ENCODE data around the gene PTAR1.
"Not testable (repeated sequence)": the region's sequence is repeated elsewhere in the genome, so short reads cannot be mapped to it uniquely, and the experiment has no call there.

Gene PTAR1, protein sequence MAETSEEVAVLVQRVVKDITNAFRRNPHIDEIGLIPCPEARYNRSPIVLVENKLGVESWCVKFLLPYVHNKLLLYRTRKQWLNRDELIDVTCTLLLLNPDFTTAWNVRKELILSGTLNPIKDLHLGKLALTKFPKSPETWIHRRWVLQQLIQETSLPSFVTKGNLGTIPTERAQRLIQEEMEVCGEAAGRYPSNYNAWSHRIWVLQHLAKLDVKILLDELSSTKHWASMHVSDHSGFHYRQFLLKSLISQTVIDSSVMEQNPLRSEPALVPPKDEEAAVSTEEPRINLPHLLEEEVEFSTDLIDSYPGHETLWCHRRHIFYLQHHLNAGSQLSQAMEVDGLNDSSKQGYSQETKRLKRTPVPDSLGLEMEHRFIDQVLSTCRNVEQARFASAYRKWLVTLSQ

DNA sequence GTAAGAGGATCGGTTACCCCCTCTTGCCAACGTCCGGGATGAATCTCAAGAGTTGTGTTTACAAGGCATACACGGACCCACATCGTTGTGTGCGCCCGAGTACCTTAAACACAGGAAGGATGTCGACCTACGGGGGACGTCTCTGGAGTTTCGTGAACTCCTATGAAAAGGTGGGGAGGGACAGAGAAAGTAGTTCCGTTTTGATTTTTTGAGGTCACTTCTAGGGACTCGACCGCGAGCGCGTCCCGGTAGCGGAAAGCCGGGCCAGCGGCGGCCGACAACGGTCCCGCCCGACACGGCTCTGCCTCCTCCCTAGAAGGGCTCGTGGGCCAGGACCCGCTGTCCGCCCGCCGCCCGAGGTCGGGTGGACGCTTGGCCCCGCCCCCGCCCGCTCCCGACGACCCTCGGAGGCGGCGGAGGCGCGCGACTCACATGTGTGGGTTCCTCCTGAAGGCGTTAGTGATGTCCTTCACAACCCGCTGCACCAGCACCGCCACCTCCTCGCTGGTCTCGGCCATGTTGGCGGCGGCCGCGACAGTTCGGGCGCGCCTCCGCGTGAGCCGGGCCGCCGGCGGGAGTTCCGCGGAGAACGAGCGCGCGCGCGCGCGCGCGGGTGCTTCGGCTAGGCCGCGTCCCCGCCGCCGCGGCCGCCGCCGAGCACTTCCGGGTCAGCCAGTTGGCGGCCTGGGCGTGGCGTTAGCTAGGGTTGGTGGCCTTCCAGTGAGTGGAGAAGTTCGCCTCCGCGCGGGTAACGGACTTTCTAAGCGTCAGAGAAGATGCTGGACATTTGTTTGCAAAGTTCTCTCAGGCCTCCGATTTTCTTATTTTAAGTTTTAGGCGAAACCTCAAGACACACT, at the start of gene PTAR1:
PTAR1 (minus strand) TSS at position 591 of the 857 bp plus-strand sequence; CDS start at position 518, 73 bp downstream.
- DNase-seq: peak; percentile 93

DNA sequence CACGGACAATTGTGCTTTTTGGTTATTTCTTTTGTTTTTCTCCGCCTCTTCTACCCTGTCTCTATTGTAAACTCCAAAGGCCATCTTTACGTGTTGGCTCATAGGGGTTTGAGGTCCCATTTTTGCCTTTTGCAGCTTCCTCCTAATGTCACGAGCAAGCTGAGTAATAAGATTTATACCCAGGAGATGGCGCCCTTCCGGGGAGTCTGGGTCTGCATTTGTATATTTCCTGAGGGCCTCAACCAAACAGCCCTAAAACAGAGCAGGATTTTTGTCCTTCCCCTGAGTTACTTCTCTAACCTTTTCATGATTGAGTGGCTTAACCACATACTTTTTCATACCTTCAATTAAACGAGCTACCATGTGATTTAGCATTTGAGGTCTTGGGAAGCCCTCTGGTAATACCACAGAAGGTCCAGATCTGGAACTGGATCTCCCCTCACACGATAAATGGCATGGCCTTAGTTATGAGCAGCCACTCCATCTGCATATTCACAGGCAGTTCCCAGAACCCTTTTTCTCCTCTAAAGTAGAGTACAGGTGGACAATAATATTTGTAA, 49.6 kb upstream of the PTAR1 start:
- DNase-seq: peak; percentile 36

DNA sequence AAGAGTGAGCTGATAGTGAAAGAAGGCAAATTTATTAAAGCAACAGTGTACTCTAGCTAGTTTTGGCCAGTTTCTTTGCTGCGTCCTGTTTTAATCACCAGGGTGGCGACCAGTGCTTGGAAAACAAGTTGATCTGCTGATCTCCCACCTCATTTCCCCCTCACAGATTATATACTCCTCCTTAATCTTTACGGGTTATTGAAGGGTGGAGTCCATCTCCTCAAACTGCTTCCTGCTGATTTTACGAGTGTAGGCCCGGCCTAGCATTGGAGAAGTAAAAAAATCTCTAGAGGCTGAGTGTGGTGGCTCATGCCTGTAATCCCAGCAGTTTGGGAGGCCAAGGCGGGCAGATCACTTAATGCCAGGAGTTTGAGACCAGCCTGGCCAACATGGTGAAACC, 46.8 kb upstream of the PTAR1 start:
- DNase-seq: no peak

DNA sequence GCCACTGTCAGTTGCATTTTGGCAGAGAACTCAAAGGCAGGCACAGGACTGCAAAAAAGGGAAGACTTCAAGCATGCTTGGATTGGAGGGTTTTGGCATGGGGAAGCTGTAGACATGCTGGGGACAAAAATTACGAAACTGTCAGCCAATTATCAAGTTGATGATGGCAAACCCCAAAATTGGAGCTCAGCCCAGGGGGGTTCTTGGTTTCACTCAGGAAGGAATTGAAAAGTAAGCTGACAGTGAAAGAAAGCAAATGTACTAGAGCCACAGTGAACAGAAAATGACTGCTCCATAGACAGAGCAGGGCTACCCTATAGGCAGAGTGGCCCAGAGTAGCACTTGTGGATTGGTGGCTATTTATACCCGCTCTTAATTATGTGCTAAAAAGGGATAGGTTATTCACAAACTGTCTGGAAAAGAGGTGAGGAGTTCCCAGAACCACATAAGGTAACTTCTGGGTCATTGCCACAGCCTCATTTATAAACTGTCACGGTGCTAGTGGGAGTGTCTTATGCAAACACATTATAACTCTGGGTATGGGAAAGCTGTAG, 46.2 kb upstream of the PTAR1 start:
- DNase-seq: no peak

DNA sequence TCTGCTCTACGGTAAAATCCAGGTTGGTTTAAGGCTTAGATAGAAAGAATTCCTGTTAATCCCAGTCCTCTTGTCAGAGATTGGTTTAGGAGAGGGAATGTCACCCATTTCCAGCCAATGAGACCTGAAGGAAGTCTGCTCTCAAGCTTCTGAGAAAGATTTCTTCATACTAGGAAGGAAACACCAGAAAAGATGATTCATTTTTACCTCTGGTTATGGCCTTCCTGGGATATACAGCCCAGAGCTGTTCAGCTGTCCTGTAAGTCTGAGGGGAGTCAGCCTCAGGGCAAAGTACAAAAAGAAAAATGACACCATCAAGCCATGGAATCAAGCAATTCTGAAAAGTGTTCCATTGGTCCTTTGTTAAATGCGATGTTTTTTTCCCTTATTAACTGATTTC, 42.2 kb upstream of the PTAR1 start:
- no peak for DNase-seq

DNA sequence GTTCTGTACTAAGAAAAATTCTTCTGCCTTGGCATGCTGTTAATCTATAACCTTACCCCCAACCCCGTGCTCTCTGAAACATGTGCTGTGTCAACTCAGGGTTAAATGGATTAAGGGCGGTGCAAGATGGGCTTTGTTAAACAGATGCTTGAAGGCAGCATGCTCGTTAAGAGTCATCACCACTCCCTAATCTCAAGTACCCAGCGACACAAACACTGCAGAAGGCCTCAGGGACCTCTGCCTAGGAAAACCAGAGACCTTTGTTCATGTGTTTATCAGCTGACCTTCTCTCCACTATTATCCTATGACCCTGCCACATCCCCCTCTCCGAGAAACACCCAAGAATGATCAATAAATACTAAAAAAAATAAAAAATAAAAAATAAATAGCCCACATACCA, 40.2 kb upstream of the PTAR1 start:
- not testable (repeated sequence) for DNase-seq

DNA sequence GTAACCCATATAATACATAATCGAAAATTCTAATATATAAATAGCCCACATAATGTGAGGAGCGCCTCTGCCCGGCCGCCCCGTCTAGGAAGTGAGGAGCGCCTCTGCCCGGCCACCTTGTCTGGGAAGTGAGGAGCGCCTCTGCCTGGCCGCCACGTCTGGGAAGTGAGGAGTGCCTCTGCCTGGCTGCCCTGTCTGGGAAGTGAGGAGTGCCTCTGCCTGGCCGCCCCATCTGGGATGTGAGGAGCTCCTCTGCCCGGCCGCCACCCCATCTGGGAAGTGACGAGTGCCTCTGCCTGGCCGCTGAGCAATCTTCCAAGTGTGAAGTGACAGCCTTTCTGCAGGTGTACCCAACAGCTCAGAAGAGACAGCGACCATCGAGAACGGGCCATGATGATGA, 39.7 kb upstream of the PTAR1 start:
- DNase-seq: not testable (repeated sequence)

DNA sequence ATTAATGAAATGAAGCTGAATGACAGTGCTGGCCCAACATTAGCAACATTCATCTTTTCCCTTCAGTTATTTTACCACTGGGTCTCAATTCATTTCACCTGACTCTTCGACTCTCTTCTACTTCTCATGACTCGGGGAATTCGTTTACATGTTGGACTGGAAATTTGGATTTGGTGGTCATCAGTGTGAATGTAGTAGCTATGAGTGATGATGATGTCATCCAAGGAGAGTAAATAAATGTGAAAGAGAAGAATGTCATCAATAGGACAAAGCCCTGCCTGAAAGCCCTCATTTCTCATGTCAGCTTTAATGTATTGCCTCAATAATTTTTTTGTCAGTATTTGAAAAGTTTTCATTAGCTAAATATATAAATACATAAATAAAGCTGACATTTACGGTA, 38.9 kb upstream of the PTAR1 start:
- DNase-seq: no peak

DNA sequence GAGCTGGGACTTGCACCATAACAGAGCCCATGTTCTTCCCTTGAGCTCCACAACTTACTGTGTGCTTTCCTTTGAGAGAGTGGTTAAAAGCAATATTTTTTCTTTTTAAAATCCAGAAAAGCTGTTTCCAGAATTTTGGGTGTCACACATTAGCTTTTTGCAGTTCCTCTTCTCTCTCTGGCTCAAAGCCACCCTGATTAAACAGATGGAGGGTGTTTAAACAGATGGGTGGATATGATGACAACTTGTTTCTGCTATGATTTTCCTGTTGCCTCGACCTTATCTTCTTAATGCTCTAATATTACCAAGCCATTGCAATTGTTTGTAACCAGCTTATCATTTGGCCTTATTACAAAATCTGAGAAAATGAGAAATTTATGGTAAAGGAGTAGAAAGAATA, 37.9 kb upstream of the PTAR1 start:
- DNase-seq: no peak

DNA sequence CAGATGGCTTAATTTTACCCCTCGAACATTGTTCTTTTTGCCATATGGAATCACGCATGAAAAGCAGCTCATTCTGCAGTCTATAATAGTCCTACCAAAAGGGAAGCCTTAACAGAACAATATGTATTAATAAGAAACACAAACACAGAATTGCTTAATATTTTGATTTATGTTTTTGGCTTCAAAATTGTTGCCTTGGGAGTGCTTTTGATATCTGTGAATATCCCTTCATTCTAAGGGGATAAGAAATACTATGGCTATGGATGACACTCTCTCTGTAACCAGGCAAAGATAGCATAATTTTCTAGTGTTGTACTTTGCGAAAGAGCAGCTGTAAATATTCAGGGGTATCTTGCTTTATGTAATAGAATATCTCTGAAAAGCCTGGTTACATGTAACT, 34.5 kb upstream of the PTAR1 start:
- DNase-seq: no peak

DNA sequence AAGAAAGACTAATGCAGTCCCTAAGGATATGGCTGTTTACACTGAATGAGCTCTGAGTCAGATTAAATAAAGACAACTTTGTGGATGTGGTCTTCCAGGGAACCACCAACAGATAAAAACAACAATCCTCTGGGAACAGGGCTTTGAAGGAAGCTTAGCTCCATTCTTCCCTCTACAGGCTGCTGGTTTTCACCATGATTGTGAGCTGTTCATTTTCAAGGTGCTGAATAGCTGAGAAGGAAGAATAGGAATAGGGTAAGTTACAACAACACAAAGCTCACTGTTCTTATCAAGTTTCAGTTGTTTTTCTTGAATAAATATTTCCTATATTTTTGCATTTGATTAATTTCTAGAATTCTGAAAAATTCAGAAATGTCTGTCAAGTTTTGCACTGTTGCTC, 25.9 kb upstream of the PTAR1 start:
- no peak for DNase-seq

DNA sequence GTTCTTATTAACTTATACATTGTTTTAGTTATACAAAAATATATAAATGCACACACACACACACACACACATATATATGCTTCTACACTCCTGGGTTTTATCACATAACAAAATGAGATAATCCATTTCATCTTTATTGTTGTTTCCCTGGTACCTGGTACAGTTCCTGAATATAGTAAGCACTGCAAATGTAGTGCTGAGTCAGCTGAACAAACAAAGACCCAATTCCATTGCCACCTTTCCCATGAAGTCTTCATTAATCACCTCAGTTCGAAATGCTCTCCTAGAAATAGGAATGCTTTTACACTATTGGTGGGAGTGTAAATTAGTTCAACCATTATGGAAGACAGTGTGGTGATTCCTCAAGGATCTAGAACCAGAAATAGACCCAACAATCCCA, 13.4 kb upstream of the PTAR1 start:
- no peak for DNase-seq

DNA sequence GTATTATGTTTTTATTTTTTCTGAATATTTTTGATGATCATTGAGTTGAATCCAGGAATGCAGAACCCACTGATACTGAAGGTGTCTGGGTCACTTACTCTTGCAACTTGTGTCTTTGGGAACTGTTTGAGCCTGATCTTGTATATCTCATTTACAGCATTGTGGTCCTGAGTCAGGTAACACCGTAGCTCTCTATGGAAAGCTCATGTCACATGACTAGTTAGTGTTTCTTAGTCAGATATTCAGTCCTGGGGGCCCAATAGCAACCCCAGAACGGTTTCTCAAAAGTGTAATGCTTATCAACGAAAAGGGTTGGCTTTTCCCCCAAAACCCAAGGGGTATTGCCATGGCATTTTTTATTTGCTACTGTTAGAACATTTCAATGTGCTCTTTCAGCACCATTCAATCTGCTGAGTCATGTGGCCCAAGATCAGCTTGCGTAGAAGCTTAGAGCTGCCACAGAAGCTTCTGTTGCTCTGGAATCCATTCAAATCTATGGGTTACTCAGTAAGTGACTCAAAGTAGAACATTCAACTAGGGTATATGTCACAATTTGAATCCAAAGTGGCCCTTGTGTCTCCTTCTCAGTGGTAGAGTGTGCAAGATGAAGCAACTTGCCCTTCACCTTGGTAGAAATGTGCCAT, 12.1 kb upstream of the PTAR1 start:
- DNase-seq: no peak

DNA sequence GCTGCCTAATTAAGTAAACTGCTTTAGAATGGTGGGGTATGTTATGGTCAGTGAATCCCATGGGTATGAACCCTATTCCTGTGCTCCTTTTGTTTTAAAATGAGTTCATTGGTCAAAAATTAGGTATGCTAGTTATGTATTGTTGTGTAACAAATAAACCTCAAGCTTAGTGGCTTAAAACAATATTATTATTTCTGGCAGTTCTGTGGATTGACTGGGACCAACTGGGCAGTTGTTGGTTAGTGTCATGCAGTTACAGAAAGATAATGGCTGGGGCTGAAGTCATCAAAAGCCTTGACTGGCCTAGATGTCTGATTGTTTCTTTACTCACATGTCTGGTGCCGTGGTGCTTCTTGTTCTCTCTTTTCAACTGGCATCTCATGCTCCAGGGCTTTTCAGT, 8.9 kb upstream of the PTAR1 start:
- no peak for DNase-seq

DNA sequence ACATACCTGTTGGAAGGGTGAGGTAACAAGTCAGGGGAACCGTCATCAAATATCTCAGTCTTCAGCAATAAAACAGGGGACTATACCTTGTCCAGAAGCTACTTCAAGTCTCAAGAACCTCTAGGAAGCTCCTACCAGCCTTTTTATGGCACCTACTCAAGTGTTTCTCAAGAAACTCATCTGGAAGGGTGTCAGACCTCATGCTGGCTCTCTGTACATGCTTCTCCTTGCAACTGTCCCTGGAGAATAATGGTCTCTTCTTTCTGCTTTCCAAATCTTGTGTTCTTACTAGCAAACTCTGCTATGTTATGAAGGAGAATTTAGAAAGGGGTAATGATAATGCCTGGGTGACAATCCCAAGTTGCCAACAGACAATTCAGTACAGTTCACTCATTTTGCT, 8.3 kb upstream of the PTAR1 start:
- DNase-seq: no peak

DNA sequence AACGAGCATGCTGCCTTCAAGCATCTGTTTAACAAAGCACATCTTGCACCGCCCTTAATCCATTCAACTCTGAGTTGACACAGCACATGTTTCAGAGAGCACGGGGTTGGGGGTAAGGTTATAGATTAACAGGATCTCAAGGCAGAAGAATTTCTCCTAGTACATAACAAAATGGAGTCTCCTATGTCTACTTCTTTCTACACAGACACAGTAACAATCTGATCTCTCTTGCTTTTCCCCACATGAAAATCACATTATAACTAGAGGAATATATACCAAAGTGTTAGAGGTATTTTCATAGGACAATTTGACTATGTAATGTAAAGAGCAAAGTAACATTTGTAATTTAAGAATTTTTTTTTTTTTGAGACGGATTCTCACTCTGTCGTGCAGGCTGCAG, 4.1 kb upstream of the PTAR1 start:
- not testable (repeated sequence) for DNase-seq

DNA sequence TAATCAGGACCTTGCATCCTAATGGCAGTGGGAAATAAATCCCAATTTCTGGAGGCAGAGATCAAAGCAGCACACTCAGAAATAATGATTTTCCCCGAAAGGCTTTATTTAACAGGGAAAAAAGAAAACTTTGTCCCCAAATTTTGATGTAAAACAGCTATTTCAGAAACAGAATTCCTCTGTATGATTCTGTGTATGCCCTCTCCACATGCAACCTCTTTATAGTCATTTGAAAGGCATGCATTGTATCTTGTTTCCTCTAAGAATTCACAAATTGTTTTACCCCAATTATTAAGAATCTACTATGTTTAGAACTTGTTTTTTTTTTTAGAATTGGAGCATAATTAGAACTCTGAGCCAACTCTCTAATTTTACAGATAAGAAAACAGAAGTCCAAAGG, 2.7 kb upstream of the PTAR1 start:
- DNase-seq: no peak

DNA sequence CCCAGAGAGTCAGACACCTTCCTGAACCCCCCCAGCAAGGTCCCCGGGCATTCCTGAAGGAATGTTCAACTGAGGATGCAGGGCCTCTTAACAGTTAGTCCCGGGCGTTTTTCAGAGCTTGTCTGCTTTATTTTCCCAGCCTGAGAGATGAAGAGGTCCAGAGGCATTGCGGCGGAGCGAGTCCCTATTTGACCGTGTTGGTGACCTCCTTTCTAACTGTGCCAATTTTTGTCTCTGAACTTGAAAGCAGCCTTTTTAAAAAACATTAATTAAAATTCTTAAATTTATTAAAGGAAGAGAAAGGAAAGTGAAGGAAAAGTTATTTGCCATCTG, 433 bp upstream of the PTAR1 start:
- DNase-seq: no peak

DNA sequence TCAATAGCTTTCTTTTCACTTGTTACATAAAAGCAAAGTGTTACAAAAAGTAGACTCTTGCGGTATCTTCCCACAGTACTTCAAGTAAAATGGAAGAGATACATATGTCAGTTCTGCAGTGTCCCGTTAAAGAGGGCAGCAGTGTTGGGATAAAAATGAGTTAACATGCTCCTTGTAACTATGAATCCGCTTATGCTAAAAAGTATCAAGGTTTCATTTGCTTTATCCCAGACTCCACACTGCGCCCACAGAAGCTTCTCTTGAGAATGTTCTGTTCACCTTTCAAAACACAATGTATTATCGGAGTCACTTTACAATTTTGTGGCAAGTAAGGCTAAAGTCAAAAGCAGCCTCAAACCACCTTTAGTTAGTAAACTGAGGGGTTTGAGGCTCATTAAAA, 790 bp downstream of the PTAR1 start:
- no peak for DNase-seq

DNA sequence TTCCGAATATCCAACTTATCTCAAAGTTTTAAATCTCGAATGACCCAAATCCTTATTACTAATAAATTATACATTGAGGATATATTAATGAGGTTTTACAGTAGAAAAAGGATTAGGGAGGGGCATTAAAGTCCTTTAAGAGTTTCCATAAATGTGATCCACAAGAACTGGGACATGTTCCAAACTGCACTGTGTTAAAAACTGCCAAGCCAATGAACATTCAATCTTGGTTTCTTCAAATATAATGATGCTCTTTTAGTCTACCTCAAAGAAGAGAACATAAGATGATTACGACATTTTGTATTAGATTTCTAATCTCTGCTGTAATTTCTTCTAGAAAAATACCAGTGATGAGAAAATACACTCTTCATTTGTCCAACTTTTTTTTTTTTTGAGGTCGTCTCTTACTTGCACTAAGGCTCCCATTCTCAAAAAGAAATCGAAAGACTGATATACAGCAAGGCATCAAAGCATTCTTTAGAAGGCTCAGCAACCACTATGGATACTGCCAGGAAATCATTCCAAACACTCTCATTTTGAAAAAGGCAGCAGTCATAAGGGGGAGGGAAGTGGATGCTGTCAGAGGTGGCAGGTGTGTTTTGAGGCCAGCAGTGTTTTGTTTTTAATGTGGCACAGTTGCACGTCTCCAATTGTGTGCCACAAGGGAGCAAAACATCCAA, 1.7 kb downstream of the PTAR1 start:
- no peak for DNase-seq

DNA sequence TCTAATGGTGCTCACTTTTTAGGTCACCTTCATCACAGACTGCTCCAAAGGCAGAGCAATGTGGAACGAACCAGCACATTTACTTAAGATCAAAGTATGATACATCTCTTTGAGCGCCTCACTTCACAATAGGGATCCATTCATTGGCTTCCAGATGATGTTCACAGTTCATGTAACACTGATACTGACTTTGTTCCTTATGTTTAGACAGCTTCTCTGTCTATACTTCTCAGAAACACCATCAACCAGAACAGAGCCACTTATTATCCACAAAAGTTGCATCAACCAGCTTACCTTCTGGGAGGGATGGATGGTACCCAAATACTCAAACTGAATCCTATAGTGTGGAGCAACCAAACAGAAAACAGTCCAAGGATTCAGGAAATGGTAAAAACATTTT, 4.6 kb downstream of the PTAR1 start:
- no peak for DNase-seq

DNA sequence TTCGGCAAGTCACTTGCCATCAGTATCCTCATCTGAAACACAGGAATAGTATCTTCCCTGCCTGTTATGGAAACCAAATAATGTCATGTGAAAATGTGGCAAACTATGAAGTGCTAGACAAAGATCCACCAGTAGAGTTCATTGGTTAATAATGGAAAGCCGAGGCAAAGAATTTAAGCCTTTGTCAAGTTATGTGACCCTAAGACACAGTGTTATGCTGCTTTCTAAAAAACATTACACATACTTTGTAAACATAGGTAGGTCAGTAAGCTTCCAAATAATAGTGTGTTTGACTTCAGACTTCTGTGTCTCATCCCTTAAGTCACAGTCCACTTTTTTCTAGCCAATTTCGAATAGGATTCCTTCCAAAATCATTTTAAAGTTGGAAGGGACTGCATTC, 6.0 kb downstream of the PTAR1 start:
- no peak for DNase-seq

DNA sequence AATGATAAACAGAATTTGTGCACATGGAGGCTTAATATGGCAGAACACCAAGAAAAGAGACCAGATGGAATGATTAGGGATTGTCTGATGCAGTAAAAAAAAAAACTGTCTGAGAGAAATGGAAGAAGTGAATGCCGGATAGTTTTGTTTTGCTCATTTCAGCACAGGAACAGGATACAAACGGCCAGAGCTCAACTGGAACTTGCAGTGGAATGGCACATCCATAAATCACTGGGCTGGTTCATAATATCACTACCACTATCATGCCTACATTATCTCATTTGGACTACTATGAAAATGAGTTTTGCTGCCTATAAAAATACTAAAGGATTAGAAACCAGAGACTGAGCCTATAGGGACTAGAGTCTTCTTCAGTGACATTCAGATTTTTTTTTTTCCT, 9.7 kb downstream of the PTAR1 start:
- no peak for DNase-seq

All from CD4-positive, alpha-beta T cell treated with Interleukin-6 for 4 hours (primary cell).